Fibroblast of peridontal ligament (primary cell): ENCODE results near the gene SCFD2.

Experiments used
- DNase-seq: peaks from one replicate; pipeline ENCODE4 v3.0.0-alpha.2; 2010; ENCODE audit errors: extremely low read depth

The SCFD2 gene

DNA sequence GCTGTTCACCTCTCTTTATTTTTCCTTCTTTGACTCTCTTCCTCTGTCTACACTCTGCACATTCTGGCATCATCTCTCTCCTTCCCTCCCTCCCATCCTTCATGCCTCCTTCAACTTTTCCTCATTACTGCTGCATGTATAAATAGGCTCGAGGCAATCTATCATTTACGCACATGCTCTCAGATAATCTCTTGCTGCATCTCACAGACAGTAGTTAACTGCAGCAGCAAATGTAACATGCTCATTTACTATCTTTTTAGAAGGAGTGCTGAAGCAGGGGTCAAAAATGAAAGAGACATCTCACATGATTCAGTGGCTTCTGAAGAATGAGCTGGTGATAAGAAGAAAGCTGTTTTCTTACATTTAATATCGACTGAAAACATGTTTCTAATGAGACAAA is 376.0 kb downstream of the SCFD2 start:
- no peak for DNase-seq

GRCh38 chr4:52987392-52988056 is 378.3 kb downstream of the SCFD2 start:
- no peak for DNase-seq

GRCh38 chr4:52984462-52984881 is 381.4 kb downstream of the SCFD2 start:
- DNase-seq, result peak; percentile 53

DNA sequence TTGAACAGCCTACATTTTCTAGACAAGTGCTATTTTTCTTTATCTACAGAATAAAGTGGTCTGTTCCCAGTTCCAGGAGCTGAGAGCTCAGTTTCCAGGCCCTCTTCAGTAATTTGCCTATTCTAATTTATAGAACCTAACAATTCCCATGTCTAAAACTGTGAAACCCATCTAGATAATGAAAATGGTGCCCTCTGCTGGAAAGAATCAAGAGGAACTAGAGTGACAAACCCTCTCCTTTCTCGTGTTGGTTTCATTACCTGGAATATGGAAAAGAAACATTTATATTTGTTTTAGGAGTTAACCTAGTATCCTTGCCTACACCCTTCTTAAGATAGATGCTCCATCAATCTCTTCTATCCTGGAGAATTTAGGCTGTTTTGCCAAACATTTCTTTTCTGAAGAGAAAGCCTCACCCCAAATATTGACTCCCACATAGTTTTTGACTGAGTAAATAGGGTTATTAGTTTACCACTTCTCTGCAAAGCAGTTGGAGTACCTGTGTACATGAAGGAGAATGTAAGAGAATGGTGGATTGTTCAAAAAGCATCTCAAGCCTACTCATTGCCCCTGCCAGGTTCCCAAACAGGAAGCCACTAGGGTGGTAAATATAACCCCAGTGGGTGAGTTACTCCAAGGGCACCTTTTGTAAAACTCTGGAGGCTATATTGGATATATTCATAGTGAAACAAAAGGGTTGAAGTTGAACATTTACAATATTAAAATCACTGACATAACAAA is 382.1 kb downstream of the SCFD2 start:
- peak; percentile 79 for DNase-seq

DNA sequence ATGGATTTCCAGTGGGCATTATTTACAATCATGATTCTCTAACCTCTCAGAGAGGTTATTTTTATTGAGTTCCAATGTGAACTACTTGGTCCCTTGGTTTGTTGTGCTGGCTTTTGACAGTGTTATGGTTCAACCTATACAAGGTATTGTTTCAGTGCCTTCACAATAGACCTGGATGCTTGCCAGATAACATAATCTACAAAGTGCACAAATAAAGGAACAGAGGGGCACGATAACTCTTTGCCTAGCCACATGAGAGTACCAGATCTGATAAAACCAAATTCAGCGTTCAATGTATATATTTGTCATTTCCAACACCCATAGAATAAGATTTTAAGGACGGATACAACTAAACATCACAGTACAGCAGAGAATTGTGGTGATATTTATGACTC is 382.9 kb downstream of the SCFD2 start:
- no peak for DNase-seq

DNA sequence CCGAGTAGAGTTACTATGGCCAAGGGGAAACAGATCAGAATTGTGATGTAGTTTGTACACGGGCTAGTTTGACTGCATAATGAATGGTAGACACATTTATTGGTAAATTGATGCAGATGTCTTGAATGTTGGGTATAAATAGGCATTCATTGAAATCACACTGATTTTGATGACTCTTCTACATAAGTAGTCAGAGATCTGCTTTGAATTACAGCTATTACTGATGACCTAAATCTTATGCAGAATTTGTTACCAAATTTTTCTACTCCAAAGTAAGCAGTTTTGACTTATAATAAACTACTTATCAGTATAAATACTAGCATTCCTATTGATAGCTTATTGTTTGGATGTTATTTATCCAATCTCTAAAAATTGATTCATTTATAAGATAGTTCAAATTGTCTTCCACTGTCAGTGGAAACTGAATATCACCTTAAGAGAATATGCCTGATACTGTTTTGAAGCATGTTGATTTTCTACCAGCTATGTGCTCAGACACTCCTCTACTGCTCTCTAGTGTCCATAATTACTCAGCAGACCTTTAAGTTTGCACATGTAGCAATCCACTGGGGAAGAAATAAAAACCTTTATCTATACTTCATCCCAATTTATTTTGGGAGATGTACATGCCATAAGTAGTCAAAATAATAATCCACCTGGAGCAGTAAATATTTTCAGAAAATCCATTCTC is 383.5 kb downstream of the SCFD2 start:
- DNase-seq, result peak; percentile 88

DNA sequence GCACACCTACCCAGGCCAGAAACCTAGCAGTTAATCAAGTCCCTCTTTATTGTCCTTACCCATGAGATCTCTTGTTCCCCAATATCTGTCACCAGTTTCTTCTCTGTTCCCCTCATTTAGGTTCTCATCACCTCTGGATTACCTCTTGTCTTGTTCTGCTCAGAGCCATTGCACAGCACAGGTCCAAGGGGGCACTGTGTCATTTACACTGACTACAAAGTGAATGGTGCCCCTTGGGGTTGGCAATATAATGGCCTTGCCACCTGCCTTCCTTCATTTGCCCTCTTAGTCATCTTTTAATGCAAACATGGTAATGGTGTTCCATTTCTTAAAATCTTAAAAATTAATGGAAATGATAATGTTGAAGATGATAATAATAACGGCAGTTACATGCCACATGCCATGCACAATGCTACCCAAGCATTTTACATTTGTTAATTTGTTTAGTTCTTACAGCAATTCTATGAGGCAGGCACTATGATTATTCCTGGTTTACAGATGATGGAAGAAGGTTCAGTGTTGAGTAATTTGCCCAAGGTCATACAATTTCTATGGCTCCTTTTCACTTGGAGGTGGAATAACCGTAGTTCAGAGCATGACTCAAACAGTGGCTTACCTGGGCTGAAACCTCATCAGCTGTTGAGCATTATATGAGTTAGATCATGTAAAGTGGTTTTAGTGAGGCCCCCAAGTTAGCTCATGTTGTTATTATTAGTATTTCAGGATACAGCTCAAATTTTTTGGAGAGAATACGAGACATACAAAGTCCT is 385.9 kb downstream of the SCFD2 start:
- no peak for DNase-seq

- DNase-seq, result no peak
Observed at GRCh38 chr4:52979020-52979419, 386.8 kb downstream of the SCFD2 start.

GRCh38 chr4:52977252-52977651 is 388.6 kb downstream of the SCFD2 start:
- no peak for DNase-seq

DNA sequence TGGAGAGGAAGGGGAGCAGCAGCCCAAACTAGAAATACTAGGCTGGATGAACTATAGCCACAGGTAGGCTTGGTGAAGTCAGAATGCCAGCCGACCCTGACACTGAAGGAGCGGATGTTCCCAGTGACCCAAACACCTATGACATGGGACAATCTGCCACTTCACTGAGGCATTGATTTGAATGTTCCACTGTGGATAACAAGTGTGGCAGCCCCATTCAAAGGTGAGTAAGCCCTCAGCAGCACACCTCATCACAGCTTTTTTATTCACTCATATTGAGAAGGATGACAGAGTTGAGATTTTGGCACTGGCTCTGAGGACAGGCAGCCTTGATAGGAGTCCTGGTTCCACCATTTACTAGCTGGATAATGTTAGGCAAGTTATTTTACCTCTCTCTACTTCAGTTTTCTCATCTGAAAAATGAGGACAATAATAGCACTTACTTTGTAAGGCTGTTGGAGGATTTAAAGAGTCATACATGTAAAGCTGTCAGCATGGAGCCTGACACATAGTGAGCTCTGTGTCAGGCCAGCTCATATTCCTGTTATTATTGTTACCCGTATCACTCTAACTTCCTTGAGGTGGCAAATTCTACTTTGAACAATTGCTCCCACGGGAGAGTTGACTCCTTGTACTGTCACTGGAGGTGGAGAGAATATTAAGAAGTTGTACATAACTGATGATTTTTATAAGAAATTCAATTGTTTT is 389.2 kb downstream of the SCFD2 start:
- no peak for DNase-seq

DNA sequence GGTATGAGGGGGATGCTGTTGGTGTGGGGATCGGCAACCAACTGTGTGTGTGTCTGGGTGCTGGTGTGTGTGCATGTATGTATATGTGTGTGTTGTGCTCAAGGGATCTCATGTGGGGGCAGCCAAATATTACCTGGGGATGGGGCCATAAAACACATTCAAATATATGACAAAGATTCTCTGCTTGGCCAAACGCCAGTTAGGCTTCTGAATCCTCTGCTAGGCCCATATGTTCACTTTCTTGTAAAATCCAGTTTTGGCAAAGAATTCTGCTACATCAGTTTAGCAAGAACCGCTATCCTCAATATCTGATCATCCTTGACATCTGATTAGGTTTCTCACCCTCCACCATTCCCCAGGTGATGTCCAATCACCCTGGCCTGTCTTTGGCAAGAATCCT is 397.2 kb downstream of the SCFD2 start:
- no peak for DNase-seq

GRCh38 chr4:52968241-52968640 is 397.6 kb downstream of the SCFD2 start:
- no peak for DNase-seq

- DNase-seq, result peak; percentile 58
Observed at GRCh38 chr4:52966781-52967180, 399.1 kb downstream of the SCFD2 start.

DNA sequence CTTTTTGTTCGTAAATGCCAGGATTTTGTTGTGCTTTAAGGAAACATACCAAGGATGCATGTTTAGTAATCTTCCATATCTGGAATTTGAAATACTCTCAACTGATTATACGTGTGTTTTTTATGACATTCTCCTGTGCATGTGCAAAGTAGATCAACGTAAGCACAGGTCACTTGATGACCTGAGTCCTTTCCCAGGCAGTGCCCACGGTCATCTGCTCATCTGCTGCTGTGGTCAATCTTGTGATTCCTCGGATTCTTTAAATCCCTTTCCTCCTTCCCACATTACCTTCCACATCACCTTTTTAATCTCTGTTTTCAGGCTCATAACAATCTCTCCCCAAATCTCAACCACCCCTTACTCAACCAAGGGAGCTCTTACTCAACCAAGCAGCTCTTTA is 399.7 kb downstream of the SCFD2 start:
- no peak for DNase-seq

- DNase-seq, result no peak
Observed at GRCh38 chr4:52964561-52965101, 401.2 kb downstream of the SCFD2 start.

DNA sequence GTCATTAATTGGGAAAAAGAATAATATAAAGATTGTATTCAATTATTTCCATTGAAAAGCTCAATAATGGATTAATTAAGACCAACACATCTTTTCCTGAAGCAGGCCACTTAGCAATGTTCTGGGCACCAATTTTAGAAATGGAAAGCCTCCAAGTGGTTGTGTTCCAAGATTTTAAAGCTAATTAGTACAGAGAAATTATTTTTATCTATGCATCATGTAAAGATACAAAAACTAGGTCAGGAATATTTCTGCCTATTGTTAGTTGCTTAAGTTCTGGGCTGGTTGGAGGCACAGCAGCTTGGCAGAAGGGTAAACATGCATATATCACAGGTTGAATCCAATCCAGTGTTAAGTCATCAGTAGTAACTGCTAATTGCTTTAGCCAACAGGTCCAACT is 401.9 kb downstream of the SCFD2 start:
- no peak for DNase-seq

DNA sequence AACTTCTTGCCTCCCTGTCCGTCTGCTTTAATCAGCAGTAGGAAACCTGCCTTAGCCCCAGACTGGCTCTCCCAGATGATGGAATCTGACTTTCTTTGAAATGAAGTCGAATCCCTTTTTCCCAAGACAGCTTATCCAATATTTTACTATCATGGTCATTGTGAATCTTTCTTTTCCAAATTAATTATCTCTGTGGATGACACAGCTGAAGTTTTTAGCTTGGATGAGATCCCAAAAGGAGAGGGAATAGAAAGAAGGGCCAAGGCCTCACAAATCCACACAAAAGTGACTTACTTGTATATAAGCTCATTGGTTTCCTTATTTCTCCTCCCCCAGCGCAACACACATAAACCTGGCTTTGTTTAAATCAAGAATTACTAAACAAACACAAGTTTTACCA is 403.1 kb downstream of the SCFD2 start:
- DNase-seq, result no peak

GRCh38 chr4:52961666-52962412 is 404.0 kb downstream of the SCFD2 start:
- DNase-seq, result no peak

DNA sequence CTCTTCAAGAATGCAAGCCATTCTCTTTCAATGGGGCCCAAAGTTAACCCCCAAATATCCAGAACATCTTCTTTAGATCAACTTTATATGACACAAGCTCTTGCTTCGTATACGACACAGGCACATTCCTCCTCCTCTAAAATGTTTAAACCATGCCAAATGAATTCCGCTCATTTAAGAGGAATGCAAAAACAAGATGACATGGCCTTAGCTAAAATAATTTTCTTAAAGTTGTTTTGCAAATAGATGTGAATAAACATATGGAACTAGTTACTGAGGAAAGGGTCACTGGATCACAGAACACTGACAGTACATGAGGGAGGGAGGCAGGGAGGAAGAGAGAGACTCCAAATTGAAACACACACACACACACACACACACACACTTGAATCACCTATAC is 406.3 kb downstream of the SCFD2 start:
- DNase-seq, result peak; percentile 96

- DNase-seq, result peak; percentile 27
Observed at GRCh38 chr4:52957835-52958631, 407.8 kb downstream of the SCFD2 start.
